Astrocyte of the hippocampus (primary cell): Measurements from ENCODE around the gene TRPT1.

ENCODE experiments used
- DNase-seq: peaks from one replicate; pipeline ENCODE4 v3.0.0; 2011; ENCODE audit warnings: low read depth, low spot score

TRPT1 gene

DNA sequence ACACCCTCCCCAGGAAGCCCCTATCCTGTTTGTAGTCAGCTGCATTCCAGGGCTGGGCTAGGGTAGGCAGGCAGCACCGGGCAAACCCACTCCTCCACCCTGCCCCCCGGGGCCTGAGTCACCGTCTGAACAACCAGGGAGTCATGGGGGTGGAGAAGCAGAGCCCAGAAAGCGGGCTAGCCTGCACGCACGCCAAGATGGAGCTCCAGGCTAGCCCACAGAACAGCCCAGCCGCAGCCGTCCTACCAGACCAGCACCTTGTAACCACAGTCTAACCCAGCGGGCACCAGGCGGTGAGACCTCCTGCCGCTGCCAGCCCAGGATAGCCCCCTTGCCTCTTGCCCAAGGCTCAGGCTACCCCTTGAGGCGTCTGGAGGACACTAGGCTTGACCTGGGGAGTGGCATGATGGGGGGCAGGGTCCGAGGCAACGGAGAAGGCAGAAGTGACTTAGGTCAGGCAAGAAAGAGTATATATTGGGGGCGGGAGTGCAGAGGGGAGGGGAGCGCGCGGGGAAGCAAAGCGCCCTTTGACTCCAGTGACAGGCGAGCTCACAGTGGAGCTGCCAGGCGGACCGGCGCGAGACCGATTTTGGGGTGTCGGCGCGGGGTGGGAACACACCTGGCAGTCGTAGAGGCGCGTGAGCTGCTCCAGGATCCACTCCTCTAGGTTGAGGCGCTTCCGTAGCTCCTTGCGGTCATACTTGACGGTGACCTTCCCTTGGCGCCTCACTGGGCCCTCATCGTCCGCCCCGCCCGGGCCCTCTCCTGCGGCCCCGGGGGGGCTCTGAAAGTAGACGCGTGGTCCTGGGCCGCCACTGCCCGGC, 20.0 kb upstream of the TRPT1 start:
- peak; percentile 94 for DNase-seq

GRCh38 chr11:64245401-64245796, 19.4 kb upstream of the TRPT1 start:
- DNase-seq = peak; percentile 46

DNA sequence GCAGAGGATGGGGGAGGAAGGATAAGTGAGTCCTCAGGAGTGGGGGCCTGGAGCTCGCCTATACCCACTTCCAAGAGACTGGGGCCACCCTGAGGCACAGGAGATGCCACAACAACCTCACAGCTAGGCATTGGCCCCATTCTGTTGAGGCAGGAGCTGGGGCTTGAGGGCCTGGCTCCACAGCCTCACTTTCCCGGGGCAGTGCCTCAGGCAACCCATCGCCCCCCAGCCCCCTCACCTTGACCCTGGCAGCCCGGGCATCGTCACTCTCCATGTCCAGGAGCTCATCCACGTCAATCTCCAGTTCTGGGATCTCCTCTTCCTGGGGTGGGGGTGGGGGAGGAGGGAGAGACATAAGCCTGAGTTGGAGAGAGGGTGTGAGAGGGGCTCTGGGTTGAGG, 19.0 kb upstream of the TRPT1 start:
- no peak for DNase-seq

GRCh38 chr11:64244107-64244506, 18.1 kb upstream of the TRPT1 start:
- DNase-seq = no peak

GRCh38 chr11:64243236-64243854, 17.4 kb upstream of the TRPT1 start:
- DNase-seq = no peak

GRCh38 chr11:64241491-64242374, 15.7 kb upstream of the TRPT1 start:
- peak; percentile 61 for DNase-seq

GRCh38 chr11:64241241-64241490, 15.2 kb upstream of the TRPT1 start:
- peak; percentile 100 for DNase-seq

GRCh38 chr11:64240435-64241240, 14.7 kb upstream of the TRPT1 start, which contains the start of gene FKBP2:
Gene FKBP2, plus strand, starts transcription at chr11:64241095. Its CDS starts 1,293 bp downstream, at chr11:64242388.
- peak; percentile 99 for DNase-seq

DNA sequence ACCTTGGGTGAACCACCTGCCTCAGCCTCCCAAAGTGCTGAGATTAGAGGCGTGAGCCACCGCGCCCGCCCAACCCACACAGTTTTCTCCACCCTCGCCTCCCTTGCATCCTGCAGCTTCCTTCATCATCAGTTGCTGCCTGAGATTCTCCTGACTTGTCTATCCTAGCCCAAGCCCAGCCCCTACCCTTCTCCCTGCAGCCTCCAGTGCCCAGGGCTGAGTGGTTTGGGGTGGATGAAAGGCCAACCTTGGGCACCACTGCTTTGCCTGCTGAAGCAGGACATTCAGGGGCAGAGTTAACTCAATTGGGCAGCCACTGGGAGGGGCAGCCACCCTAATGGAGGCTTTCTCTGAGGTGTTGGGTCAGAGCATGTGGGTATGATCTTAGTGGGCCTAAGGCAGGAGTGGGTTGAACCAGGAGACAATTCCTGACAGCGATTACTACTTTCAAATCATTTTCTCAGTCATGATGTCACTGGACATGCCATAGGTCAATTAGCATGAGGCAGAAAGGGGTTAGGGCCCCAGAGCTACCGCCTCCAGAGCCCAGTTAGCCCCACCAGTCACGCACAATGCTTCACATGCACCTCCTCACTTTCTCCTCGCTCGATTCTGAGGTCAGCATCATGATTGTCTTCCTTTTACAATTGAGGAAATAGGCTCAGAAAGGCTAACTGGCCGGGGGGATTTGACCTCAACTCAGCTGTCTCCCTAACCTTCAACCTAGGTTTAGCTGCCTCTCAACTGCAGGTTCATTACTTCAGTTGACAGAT, 13.9 kb upstream of the TRPT1 start:
- DNase-seq = no peak

- DNase-seq = no peak
Measured at GRCh38 chr11:64238999-64239398, 13.0 kb upstream of the TRPT1 start.

DNA sequence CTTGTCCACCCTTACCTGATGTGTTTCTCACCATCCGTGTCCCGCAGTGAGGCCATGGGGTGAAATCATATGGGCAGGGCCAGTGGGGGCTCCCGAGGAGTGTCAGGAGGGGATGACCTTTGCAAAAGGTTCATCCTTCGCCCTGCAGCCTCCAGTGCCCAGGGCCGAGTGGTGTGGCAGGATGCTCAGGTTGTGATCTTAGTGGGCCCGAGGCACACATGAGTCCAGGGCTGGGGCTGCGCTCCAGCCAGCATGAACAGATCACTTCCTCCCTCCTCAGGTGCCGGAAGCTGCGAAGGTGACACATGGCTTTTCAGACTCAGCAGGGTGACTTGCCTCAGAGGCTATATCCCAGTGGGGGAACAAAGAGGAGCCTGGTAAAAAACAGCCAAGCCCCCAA, 12.1 kb upstream of the TRPT1 start:
- no peak for DNase-seq

GRCh38 chr11:64237484-64237951, 11.5 kb upstream of the TRPT1 start:
- DNase-seq = no peak

DNA sequence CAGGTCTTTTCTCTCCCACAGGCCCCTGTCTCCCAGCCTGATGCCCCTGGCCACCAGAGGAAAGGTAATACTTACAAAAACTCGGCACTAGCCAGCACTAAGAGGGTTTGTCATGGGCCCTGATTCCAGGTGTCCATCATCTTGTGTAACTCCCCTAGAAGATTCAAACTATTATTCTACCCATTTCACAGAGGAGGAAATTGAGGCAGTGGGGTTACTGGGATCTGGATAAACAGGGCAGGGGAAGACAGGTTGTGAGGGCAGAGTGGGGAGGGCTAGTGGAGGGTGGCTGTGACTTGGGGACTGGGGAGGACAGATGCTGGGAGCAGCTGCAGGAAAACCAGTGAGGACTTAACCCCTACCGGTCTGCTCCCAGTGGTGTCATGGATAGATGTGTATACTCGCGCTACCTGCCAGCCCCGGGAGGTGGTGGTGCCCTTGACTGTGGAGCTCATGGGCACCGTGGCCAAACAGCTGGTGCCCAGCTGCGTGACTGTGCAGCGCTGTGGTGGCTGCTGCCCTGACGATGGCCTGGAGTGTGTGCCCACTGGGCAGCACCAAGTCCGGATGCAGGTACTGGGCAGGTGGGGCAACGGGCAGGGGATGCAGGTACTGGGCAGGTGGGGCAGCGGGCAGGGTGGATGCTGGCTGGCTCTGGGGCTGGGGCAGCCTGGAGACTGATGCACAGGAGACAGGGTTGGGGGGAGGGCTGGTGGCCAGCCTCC, 9.6 kb upstream of the TRPT1 start:
- DNase-seq = no peak

DNA sequence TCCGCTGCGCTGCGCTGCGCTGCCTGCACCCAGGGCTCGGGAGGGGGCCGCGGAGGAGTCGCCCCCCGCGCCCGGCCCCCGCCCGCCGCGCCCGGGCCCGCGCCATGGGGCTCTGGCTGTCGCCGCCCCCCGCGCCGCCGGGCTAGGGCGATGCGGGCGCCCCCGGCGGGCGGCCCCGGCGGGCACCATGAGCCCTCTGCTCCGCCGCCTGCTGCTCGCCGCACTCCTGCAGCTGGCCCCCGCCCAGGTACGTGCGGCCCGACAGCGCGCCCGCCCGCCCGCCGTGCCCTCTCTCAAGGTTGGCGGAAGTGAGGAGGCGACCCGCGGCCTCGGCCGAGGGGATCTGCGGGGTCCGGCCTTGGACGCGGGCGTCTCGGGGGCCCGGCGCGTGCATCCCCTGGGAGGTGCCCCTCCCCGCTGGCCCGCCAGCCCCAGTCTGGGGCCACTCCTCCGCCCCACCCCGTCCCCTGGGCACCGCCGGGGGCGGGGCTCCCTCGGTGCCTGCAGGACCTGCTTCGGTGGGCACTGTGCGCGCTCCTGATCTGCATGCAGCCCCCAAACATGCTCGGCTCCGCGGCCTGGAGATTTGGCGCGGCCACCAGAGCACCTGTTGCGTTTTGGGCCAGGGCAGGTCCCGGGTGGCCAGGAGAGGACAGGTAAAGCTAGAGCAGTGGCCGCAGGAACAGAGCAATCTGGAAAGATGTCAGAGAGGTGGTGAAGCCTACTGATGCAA, 8.8 kb upstream of the TRPT1 start:
- peak; percentile 63 for DNase-seq

GRCh38 chr11:64233913-64234586, 8.1 kb upstream of the TRPT1 start, which contains the start of gene VEGFB:
Gene VEGFB, plus strand, starts transcription at chr11:64234584. Its CDS starts 250 bp downstream, at chr11:64234834.
- DNase-seq = peak; percentile 76

DNA sequence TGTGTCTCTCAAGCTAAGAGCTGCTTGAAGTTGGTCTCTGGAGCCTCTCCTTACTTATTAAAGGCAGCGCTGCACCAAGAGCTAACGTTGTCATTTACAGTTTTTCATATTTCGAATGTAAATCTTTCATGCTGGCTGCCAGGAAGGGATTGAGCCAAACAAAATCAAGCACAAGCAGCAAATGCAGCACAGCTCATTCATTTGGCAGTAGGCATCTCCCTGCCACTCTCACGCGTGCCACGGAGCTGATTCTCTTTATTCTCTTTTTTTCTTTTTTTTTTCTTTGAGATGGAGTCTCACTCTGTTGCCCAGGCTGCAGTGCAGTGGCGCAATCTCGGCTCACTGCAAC, 7.0 kb upstream of the TRPT1 start:
- DNase-seq = no peak

DNA sequence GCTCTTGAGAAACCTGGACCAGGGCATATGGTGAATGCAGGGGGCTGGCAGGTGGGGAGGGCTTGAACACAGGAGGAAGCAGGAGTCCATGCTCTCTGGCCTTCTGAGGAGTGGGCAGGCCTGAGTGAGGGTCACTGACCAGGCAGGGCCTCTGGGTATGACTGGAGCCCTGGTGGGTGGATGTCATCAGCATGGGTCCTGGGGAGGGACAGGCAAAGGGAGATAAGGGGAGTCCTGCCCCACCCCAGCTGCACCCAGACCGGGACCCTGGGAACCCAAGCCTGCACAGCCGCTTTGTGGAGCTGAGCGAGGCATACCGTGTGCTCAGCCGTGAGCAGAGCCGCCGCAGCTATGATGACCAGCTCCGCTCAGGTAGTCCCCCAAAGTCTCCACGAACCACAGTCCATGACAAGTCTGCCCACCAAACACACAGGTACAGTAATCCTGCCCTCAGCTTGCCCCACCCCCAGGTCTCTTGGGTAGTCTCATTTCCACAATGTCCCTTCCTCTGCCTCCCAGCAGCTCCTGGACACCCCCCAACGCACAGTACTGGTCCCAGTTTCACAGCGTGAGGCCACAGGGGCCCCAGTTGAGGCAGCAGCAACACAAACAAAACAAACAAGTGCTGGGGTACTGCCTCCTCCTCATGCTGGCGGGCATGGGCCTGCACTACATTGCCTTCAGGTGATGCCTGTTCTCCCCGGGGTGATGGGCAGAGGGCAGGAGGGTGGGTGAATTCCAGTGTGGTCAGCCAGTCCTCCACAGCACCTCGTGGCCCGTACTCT, 6.4 kb upstream of the TRPT1 start:
- no peak for DNase-seq

DNA sequence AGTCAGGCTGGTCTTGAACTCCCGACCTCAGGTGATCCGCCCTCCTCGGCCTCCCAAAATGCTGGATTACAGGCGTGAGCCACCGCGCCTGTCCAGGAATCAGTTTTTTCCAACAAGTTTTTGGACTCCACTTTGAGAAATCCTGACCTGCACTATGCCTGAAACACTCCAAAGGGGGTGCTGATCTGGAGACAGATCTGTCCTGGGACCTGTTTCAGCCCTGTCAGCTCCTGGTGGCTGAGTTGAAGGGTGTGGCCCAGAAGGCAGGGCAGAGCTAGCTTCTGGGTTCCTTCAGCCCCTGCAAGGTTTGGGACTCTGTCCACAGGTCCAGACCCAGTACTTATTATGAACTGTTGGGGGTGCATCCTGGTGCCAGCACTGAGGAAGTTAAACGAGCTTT, 5.6 kb upstream of the TRPT1 start:
- DNase-seq = no peak
